SJSA1 (cell line): ENCODE measurements around the gene KLHL11. TPM values are rescaled to one million over a fixed set of nuclear protein-coding genes. Genes with fewer than 3 reads are reported as not detected.

Experiments used
- DNase-seq, 2 experiments: peaks; one replicate each; pipeline ENCODE4 v3.0.0-alpha.2; 2015 to 2020; ENCODE audit warnings: low spot score in 2 of 2, low read depth in 1 of 2
- H3K27ac ChIP-seq: fragments of 250-450 bp; sonication (Bioruptor Pico); 2 replicates; pipeline ENCODE4 v1.5.1; 2020; ENCODE audit warnings: mild to moderate bottlenecking, moderate library complexity
- H3K27me3 ChIP-seq: fragments of 250-450 bp; sonication (Bioruptor Pico); replicated peaks from 2 replicates; pipeline ENCODE4 v1.5.1; 2020; ENCODE audit warnings: mild to moderate bottlenecking, moderate library complexity
- H3K36me3 ChIP-seq: fragments of 250-450 bp; sonication (Bioruptor Pico); 2 replicates; pipeline ENCODE4 v1.5.1; 2020; ENCODE audit warnings: mild to moderate bottlenecking
- H3K4me1 ChIP-seq: fragments of 250-450 bp; sonication (Bioruptor Pico); replicated peaks from 2 replicates; pipeline ENCODE4 v1.6.1; 2021; ENCODE audit warnings: mild to moderate bottlenecking
- H3K4me3 ChIP-seq: fragments of 250-450 bp; sonication (Bioruptor Pico); 2 replicates; pipeline ENCODE4 v1.5.1; 2020; ENCODE audit warnings: mild to moderate bottlenecking
- H3K9me3 ChIP-seq: fragments of 250-450 bp; sonication (Bioruptor Pico); replicated peaks from 2 replicates; pipeline ENCODE4 v1.5.1; 2020; ENCODE audit warnings: mild to moderate bottlenecking
- total RNA-seq: library from RNA; depleted of rRNA; stranded (reverse); fragments of >200 nt; shearing (Covaris generic); gene quantifications from 2 replicates; pipeline ENCODE4 v1.2.3, GENCODE V29; 2014

Gene KLHL11
- total RNA-seq, 1 experiment from 2014 or later, result 27.4 TPM

- H3K36me3 ChIP-seq, result peaks cover 24% of the 10 kb centered on the region
- H3K9me3 ChIP-seq, result no peaks in the 10 kb centered on the region
- H3K27ac ChIP-seq, result no peak overlapping the region
- no peak overlapping the region for H3K4me3 ChIP-seq
- H3K4me1 ChIP-seq, result peaks cover 11% of the 10 kb centered on the region
- H3K27me3 ChIP-seq, result no peaks in the 10 kb centered on the region
- no peak for DNase-seq
Measured at GRCh38 chr17:41818024-41818423, 47.2 kb downstream of the KLHL11 start.

- Histone ChIP-seq H3K36me3 (peaks cover 23% of the 10 kb centered on the region), H3K4me1 (peaks cover 19% of the 10 kb centered on the region), H3K27me3 (no peaks in the 10 kb centered on the region), H3K4me3 (no peak overlapping the region), H3K9me3 (no peaks in the 10 kb centered on the region), H3K27ac (no peak overlapping the region)
- DNase-seq, result no peak
Measured at GRCh38 chr17:41816637-41817320, 48.4 kb downstream of the KLHL11 start.

- H3K4me3 ChIP-seq, result peak overlapping the region; percentile 93
- H3K4me1 ChIP-seq, result peaks cover 35% of the 10 kb centered on the region
- H3K27ac ChIP-seq, result no peak overlapping the region
- DNase-seq, result no peak
- H3K27me3 ChIP-seq, result no peaks in the 10 kb centered on the region
- no peaks in the 10 kb centered on the region for H3K9me3 ChIP-seq
- H3K36me3 ChIP-seq, result peaks cover 29% of the 10 kb centered on the region
Measured at GRCh38 chr17:41814195-41814594, 51.0 kb downstream of the KLHL11 start.

GRCh38 chr17:41813699-41814124 is 51.5 kb downstream of the KLHL11 start:
- no peak for DNase-seq
- no peak overlapping the region for H3K27ac ChIP-seq
- H3K27me3 ChIP-seq, result no peaks in the 10 kb centered on the region
- peak overlapping the region; percentile 93 for H3K4me3 ChIP-seq
- H3K9me3 ChIP-seq, result no peaks in the 10 kb centered on the region
- peaks cover 35% of the 10 kb centered on the region for H3K4me1 ChIP-seq
- H3K36me3 ChIP-seq, result peaks cover 29% of the 10 kb centered on the region

- peak overlapping the region; percentile 53; the same call in 1 of the 2 replicates for H3K27ac ChIP-seq
- DNase-seq, result peak in 1 of 2 experiments; percentile 24
- peak overlapping the region; percentile 93 for H3K4me3 ChIP-seq
- H3K27me3 ChIP-seq, result no peaks in the 10 kb centered on the region
- H3K36me3 ChIP-seq, result peaks cover 25% of the 10 kb centered on the region
- peaks cover 35% of the 10 kb centered on the region for H3K4me1 ChIP-seq
- no peaks in the 10 kb centered on the region for H3K9me3 ChIP-seq
Measured at GRCh38 chr17:41813152-41813680, 52.0 kb downstream of the KLHL11 start.

- Histone ChIP-seq H3K4me3 (peak within 1 kb of the TSS; percentile 93), H3K9me3 (no peaks in the 10 kb centered on the region), H3K27ac (peak within 1 kb of the TSS; percentile 53; the same call in 1 of the 2 replicates), H3K4me1 (peaks cover 35% of the 10 kb centered on the region), H3K36me3 (peaks cover 22% of the 10 kb centered on the region), H3K27me3 (no peaks in the 10 kb centered on the region)
- peak; percentile 81 for DNase-seq
Measured at GRCh38 chr17:41812381-41813151, 52.7 kb downstream of the KLHL11 start, which contains the start of gene FKBP10. Gene FKBP10 (plus strand): TSS chr17:41813004. CDS start chr17:41813035, 31 bp downstream.

- no peaks in the 10 kb centered on the region for H3K9me3 ChIP-seq
- DNase-seq, result peak; percentile 68 to 91
- 0 out of 2 replicates have a peak within 1 kb of the TSS, but pooled peaks have one; percentile 20 for H3K27ac ChIP-seq
- peaks cover 22% of the 10 kb centered on the region for H3K36me3 ChIP-seq
- H3K4me1 ChIP-seq, result peaks cover 35% of the 10 kb centered on the region
- no peaks in the 10 kb centered on the region for H3K27me3 ChIP-seq
- H3K4me3 ChIP-seq, result peak within 1 kb of the TSS; percentile 93
Measured at GRCh38 chr17:41811549-41812380, 53.5 kb downstream of the KLHL11 start, which contains the start of gene P3H4. Gene P3H4 (minus strand): TSS chr17:41811949. CDS start chr17:41811915, 34 bp downstream.

GRCh38 chr17:41810659-41811548 is 54.3 kb downstream of the KLHL11 start:
- Histone ChIP-seq H3K27ac (no peak overlapping the region), H3K27me3 (no peaks in the 10 kb centered on the region), H3K36me3 (peaks cover 19% of the 10 kb centered on the region), H3K9me3 (no peaks in the 10 kb centered on the region), H3K4me1 (peaks cover 35% of the 10 kb centered on the region), H3K4me3 (peak overlapping the region; percentile 93)
- no peak for DNase-seq

GRCh38 chr17:41806685-41807445 is 58.4 kb downstream of the KLHL11 start:
- H3K27me3 ChIP-seq, result no peaks in the 10 kb centered on the region
- H3K4me3 ChIP-seq, result no peak overlapping the region
- peaks cover 17% of the 10 kb centered on the region for H3K4me1 ChIP-seq
- H3K27ac ChIP-seq, result no peak overlapping the region
- no peak for DNase-seq
- H3K36me3 ChIP-seq, result peaks cover 14% of the 10 kb centered on the region
- no peaks in the 10 kb centered on the region for H3K9me3 ChIP-seq
